Neuronal stem cell (in vitro differentiated cells): Measurements from ENCODE around the gene DLGAP5.

Source experiments
- DNase-seq: peaks from one replicate; pipeline ENCODE4 v3.0.0-alpha.2; 2013; ENCODE audit warnings: low spot score
- H2AFZ ChIP-seq: one replicate; pipeline ENCODE4 v1.6.1; 2013; ENCODE audit warnings: mild to moderate bottlenecking, low read length, inconsistent platforms
- H2AK5ac ChIP-seq: 2 replicates; pipeline ENCODE4 v1.6.1; 2013; ENCODE audit warnings: low read depth, mild to moderate bottlenecking, inconsistent platforms, low read length, moderate library complexity, mixed read lengths
- H2BK120ac ChIP-seq: 2 replicates; pipeline ENCODE4 v1.6.1; 2013; ENCODE audit warnings: low read depth, mild to moderate bottlenecking, inconsistent platforms, low read length, moderate library complexity, mixed read lengths
- H2BK12ac ChIP-seq: one replicate; pipeline ENCODE4 v1.6.1; 2013; ENCODE audit warnings: low read length, inconsistent platforms
- H2BK15ac ChIP-seq: 2 replicates; pipeline ENCODE4 v1.6.1; 2013; ENCODE audit warnings: mild to moderate bottlenecking, low read length, inconsistent platforms, mixed read lengths
- H2BK5ac ChIP-seq: one replicate; pipeline ENCODE4 v1.6.1; 2013; ENCODE audit warnings: inconsistent platforms, mild to moderate bottlenecking, low read length, moderate library complexity
- H3K14ac ChIP-seq: one replicate; pipeline ENCODE4 v1.6.1; 2013; ENCODE audit warnings: low read length, inconsistent platforms
- H3K18ac ChIP-seq: 2 replicates; pipeline ENCODE4 v1.6.1; 2013; ENCODE audit warnings: low read length, inconsistent platforms
- H3K23ac ChIP-seq: 2 replicates; pipeline ENCODE4 v1.6.1; 2013; ENCODE audit warnings: low read depth, mild to moderate bottlenecking, mixed read lengths, low read length, inconsistent platforms; ENCODE audit not compliant: poor library complexity
- H3K27ac ChIP-seq: replicated peaks from 3 replicates; pipeline ENCODE4 v1.5.1; 2013; ENCODE audit warnings: low read length, inconsistent platforms
- H3K27me3 ChIP-seq, 3 experiments: 2 replicates each; pipeline ENCODE4 v1.6.1; 2013; ENCODE audit warnings: low read length in 3 of 3, mild to moderate bottlenecking in 2 of 3, inconsistent platforms in 1 of 3, low read depth in 1 of 3, mixed read lengths in 1 of 3, moderate library complexity in 1 of 3; ENCODE audit not compliant: control insufficient read depth in 3 of 3, insufficient read depth in 3 of 3
- H3K36me3 ChIP-seq, 2 donors: replicated peaks in 1 of 2; 2 replicates each; pipeline ENCODE4 v1.6.1; 2013; ENCODE audit warnings: low read length in 2 of 2; ENCODE audit not compliant: control insufficient read depth in 2 of 2, insufficient read depth in 2 of 2
- H3K4ac ChIP-seq: 2 replicates; pipeline ENCODE4 v1.6.1; 2013; ENCODE audit warnings: inconsistent platforms, mild to moderate bottlenecking, low read length, moderate library complexity
- H3K4me1 ChIP-seq, 2 donors: 1 replicate in 1 of 2; 2 replicates in 1 of 2; pipeline ENCODE4 v1.6.1; 2013; ENCODE audit warnings: low read length in 2 of 2, low read depth in 1 of 2; ENCODE audit not compliant: control insufficient read depth in 2 of 2, insufficient read depth in 1 of 2
- H3K4me2 ChIP-seq: one replicate; pipeline ENCODE4 v1.6.1; 2013; ENCODE audit warnings: mild to moderate bottlenecking, low read length, inconsistent platforms; ENCODE audit not compliant: insufficient read depth, poor library complexity, severe bottlenecking
- H3K4me3 ChIP-seq, 2 donors: 2 replicates each; pipeline ENCODE4 v1.5.1; 2013; ENCODE audit warnings: low read length in 2 of 2, mild to moderate bottlenecking in 2 of 2, inconsistent platforms in 1 of 2, moderate library complexity in 1 of 2
- H3K79me1 ChIP-seq: one replicate; pipeline ENCODE4 v1.6.1; 2013; ENCODE audit warnings: low read depth, mild to moderate bottlenecking, inconsistent platforms, low read length, moderate library complexity
- H3K9ac ChIP-seq: one replicate; pipeline ENCODE4 v1.6.1; 2013; ENCODE audit warnings: mild to moderate bottlenecking, low read depth, low read length, inconsistent platforms; ENCODE audit not compliant: poor library complexity
- H3K9me3 ChIP-seq, 2 donors: replicated peaks in 1 of 2; 2 replicates each; pipeline versions ENCODE3 to v1.6.1; 2013; ENCODE audit warnings: low read length in 2 of 2, mild to moderate bottlenecking in 2 of 2, inconsistent platforms in 1 of 2, low read depth in 1 of 2, mixed read lengths in 1 of 2, moderate library complexity in 1 of 2; ENCODE audit not compliant: control insufficient read depth in 2 of 2, insufficient read depth in 1 of 2
- H4K8ac ChIP-seq: one replicate; pipeline ENCODE4 v1.6.1; 2013; ENCODE audit warnings: low read depth, mild to moderate bottlenecking, inconsistent platforms, low read length, moderate library complexity
- H4K91ac ChIP-seq: one replicate; pipeline ENCODE4 v1.6.1; 2013; ENCODE audit warnings: low read length, low read depth, mild to moderate bottlenecking, inconsistent platforms; ENCODE audit not compliant: poor library complexity
- WGBS, 2 donors: extraction: QIAGEN DNeasy Blood & Tissue Kit; methylation state at CpG; one replicate each; pipeline ENCODE4 v1.1.7; 2013; ENCODE audit warnings: missing lambda C conversion rate in 2 of 2, mixed read lengths in 1 of 2; ENCODE audit not compliant: insufficient read length in 2 of 2, insufficient replicate concordance in 1 of 2; ENCODE audit errors: extremely low coverage in 2 of 2; 5-methylcytosine and 5-hydroxymethylcytosine counted together

The DLGAP5 gene

GRCh38 chr14:55188686-55189295 is 2.6 kb downstream of the DLGAP5 start:
- Histone ChIP-seq H3K4me1 (peaks cover 3 to 9% of the 10 kb centered on the region in 2 donors), H3K4me2 (no peak overlapping the region), H2AFZ (no peak overlapping the region), H2BK5ac (no peak overlapping the region), H3K14ac (no peak overlapping the region), H3K18ac (no peak overlapping the region), H3K79me1 (no peaks in the 10 kb centered on the region), H2BK120ac (no peak overlapping the region), H2BK12ac (no peak overlapping the region), H2AK5ac (no peak overlapping the region), H3K9ac (no peak overlapping the region), H3K36me3 (peaks cover 6 to 51% of the 10 kb centered on the region in 2 donors), H4K91ac (no peak overlapping the region), H4K8ac (no peak overlapping the region), H2BK15ac (no peak overlapping the region), H3K9me3 (peaks cover 0 to 7% of the 10 kb centered on the region in 2 donors), H3K27me3 (no peaks in the 10 kb centered on the region), H3K4ac (no peak overlapping the region), H3K27ac (no peak overlapping the region), H3K4me3 (no peak overlapping the region), H3K23ac (no peak overlapping the region)
- no CpG with 5 or more reads among the region's 4 CpGs for WGBS, 2 donors
- DNase-seq = no peak

DNA sequence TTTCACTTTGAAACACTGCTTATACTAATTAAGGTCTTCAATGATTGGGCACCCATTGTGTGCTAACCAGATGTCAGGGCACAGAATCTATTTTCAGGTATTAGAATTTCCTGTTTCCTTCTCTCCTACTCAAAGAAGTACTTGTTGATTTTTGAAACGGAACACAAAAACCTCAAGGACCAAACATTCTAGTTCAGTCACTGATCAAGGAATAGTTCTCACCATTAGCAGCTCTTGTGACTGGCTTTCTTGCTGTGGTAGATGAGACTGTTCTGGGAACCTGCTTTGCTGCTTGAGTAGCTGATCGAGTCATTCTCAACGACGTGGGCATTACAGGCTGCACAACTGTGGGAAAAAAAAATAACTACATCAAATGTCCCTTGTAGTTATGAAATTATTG is 11.0 kb downstream of the DLGAP5 start:
- H4K91ac ChIP-seq = no peak overlapping the region
- no CpG with 5 or more reads among the region's 4 CpGs for WGBS, 2 donors
- H3K4me2 ChIP-seq = no peak overlapping the region
- H3K79me1 ChIP-seq = no peaks in the 10 kb centered on the region
- H3K4me3 ChIP-seq = no peak overlapping the region
- H3K4me1 ChIP-seq = no peaks in the 10 kb centered on the region
- H4K8ac ChIP-seq = no peak overlapping the region
- no peak for DNase-seq
- H3K27me3 ChIP-seq = no peaks in the 10 kb centered on the region
- no peak overlapping the region for H2AFZ ChIP-seq
- H3K36me3 ChIP-seq = peaks cover 19 to 94% of the 10 kb centered on the region in 2 donors
- H3K4ac ChIP-seq = no peak overlapping the region
- H2BK5ac ChIP-seq = no peak overlapping the region
- H2BK15ac ChIP-seq = no peak overlapping the region
- H3K14ac ChIP-seq = no peak overlapping the region
- no peak overlapping the region for H3K27ac ChIP-seq
- no peak overlapping the region for H3K23ac ChIP-seq
- H3K9me3 ChIP-seq = no peaks in the 10 kb centered on the region
- H2BK120ac ChIP-seq = no peak overlapping the region
- H3K9ac ChIP-seq = no peak overlapping the region
- H2AK5ac ChIP-seq = no peak overlapping the region
- H3K18ac ChIP-seq = no peak overlapping the region
- H2BK12ac ChIP-seq = no peak overlapping the region

DNA sequence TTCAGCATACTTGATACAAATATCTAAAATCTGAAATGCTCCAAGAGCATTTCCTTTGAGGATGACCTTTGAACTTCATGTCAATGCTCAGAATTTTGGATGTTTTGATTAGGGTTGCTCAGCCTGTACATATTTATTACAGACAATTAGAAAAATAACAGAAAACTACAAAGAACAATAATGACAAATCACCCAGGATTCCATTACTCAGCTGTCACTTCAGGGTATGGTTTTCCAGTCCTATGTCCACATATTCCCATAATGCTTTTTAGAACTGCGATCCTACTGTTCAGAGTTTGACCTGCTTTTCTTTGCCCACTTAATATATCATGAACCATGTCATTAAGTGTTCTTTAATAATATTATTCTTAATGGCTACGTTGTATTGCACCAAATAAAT is 11.4 kb downstream of the DLGAP5 start:
- Histone ChIP-seq H3K4me2 (no peak overlapping the region), H3K4ac (no peak overlapping the region), H3K27me3 (no peaks in the 10 kb centered on the region), H3K23ac (no peak overlapping the region), H3K4me1 (no peaks in the 10 kb centered on the region), H3K14ac (no peak overlapping the region), H3K9ac (no peak overlapping the region), H3K9me3 (no peaks in the 10 kb centered on the region), H3K4me3 (no peak overlapping the region), H2BK12ac (no peak overlapping the region), H4K8ac (no peak overlapping the region), H3K79me1 (no peaks in the 10 kb centered on the region), H3K27ac (no peak overlapping the region), H2BK15ac (no peak overlapping the region), H2AFZ (no peak overlapping the region), H2BK5ac (no peak overlapping the region), H3K36me3 (peaks cover 19 to 97% of the 10 kb centered on the region in 2 donors), H2BK120ac (no peak overlapping the region), H2AK5ac (no peak overlapping the region), H4K91ac (no peak overlapping the region), H3K18ac (no peak overlapping the region)
- no peak for DNase-seq
- WGBS, 2 donors = no CpG with 5 or more reads among the region's 2 CpGs

- no peak overlapping the region for H3K4me2 ChIP-seq
- no peak overlapping the region for H2BK5ac ChIP-seq
- no peaks in the 10 kb centered on the region for H3K9me3 ChIP-seq
- WGBS, 2 donors = no CpG with 5 or more reads among the region's 2 CpGs
- H2BK12ac ChIP-seq = no peak overlapping the region
- H3K23ac ChIP-seq = no peak overlapping the region
- no peak overlapping the region for H4K8ac ChIP-seq
- no peaks in the 10 kb centered on the region for H3K79me1 ChIP-seq
- H3K4me3 ChIP-seq = no peak overlapping the region
- no peak for DNase-seq
- no peak overlapping the region for H4K91ac ChIP-seq
- H2AK5ac ChIP-seq = no peak overlapping the region
- no peak overlapping the region for H3K4ac ChIP-seq
- no peak overlapping the region for H3K18ac ChIP-seq
- H2AFZ ChIP-seq = no peak overlapping the region
- H3K27ac ChIP-seq = no peak overlapping the region
- H3K9ac ChIP-seq = no peak overlapping the region
- H2BK120ac ChIP-seq = no peak overlapping the region
- no peaks in the 10 kb centered on the region for H3K27me3 ChIP-seq
- H3K4me1 ChIP-seq = no peaks in the 10 kb centered on the region
- H2BK15ac ChIP-seq = no peak overlapping the region
- peaks cover 14 to 96% of the 10 kb centered on the region in 2 donors for H3K36me3 ChIP-seq
- no peak overlapping the region for H3K14ac ChIP-seq
Observed at GRCh38 chr14:55170526-55170925, 20.9 kb downstream of the DLGAP5 start.
